ENCODE measurements around the gene EIF3L.

DNA sequence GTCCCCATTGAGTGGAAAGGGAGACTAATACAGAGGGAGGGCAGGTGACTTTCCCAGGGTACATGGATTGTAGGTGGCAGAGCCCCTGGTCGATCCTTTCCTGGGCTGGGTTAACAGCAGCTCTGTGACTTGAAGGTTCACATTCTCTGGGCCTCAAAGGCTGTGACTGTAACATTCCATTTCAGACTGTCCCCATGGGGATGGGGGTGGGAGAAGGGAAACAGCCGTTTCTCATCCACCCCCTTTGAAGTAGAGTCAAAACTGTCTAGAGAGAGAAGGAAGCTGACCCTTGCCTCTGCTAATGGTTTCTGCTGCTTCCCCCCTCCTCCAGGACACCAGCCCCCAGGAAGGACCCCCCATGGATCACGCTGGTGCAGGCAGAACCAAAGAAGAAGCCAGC is 76.1 kb downstream of the EIF3L start:
- TF ChIP-seq, protein P1, sequence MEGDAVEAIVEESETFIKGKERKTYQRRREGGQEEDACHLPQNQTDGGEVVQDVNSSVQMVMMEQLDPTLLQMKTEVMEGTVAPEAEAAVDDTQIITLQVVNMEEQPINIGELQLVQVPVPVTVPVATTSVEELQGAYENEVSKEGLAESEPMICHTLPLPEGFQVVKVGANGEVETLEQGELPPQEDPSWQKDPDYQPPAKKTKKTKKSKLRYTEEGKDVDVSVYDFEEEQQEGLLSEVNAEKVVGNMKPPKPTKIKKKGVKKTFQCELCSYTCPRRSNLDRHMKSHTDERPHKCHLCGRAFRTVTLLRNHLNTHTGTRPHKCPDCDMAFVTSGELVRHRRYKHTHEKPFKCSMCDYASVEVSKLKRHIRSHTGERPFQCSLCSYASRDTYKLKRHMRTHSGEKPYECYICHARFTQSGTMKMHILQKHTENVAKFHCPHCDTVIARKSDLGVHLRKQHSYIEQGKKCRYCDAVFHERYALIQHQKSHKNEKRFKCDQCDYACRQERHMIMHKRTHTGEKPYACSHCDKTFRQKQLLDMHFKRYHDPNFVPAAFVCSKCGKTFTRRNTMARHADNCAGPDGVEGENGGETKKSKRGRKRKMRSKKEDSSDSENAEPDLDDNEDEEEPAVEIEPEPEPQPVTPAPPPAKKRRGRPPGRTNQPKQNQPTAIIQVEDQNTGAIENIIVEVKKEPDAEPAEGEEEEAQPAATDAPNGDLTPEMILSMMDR (IDR thresholded peaks at IDR 0.05; ENCODE audit: insufficient read depth, low read length) = no peak
- TF ChIP-seq POLR2AphosphoS5 (IDR thresholded peaks at IDR 0.05; ENCODE audit: low read depth) (no peak), GABPA (IDR thresholded peaks at IDR 0.05; ENCODE audit: low read depth) (no peak)
- TF ChIP-seq, protein P2, sequence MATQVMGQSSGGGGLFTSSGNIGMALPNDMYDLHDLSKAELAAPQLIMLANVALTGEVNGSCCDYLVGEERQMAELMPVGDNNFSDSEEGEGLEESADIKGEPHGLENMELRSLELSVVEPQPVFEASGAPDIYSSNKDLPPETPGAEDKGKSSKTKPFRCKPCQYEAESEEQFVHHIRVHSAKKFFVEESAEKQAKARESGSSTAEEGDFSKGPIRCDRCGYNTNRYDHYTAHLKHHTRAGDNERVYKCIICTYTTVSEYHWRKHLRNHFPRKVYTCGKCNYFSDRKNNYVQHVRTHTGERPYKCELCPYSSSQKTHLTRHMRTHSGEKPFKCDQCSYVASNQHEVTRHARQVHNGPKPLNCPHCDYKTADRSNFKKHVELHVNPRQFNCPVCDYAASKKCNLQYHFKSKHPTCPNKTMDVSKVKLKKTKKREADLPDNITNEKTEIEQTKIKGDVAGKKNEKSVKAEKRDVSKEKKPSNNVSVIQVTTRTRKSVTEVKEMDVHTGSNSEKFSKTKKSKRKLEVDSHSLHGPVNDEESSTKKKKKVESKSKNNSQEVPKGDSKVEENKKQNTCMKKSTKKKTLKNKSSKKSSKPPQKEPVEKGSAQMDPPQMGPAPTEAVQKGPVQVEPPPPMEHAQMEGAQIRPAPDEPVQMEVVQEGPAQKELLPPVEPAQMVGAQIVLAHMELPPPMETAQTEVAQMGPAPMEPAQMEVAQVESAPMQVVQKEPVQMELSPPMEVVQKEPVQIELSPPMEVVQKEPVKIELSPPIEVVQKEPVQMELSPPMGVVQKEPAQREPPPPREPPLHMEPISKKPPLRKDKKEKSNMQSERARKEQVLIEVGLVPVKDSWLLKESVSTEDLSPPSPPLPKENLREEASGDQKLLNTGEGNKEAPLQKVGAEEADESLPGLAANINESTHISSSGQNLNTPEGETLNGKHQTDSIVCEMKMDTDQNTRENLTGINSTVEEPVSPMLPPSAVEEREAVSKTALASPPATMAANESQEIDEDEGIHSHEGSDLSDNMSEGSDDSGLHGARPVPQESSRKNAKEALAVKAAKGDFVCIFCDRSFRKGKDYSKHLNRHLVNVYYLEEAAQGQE (IDR thresholded peaks at IDR 0.05; ENCODE audit: insufficient replicate concordance, low read depth) = no peak
